ENCODE data around the gene FAM216B.

The FAM216B gene

DNA sequence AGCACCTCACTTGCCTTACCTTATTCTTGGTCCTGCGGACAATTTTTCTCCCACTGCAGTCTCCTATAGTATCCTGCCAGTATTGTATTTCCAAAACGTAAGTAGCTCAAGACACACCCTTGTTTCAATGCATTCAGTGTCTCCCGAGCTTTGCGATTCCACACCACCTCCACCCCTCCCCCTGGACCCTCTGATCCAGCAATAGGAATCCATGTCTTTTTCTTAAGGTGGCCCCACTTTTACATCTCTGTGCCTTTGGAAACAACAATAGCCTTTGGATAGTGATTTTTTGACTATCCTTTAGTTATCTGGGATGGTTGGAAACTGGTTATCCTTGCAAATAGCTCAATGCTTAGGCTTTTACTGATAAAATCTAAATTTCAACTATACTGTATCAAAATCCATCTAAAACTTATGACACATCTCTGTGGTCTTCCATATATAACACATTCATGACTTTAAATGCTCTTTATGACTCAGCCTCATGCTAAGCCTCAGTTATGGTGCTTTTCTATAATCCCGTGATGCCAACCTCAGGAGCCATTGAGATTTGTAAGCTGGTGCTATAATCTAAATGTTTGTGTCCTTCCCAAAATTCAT, 27.1 kb downstream of the FAM216B start:
- DNase-seq (ENCODE audit: low spot score) = no peak
- Histone ChIP-seq H3K27ac (replicated peaks; ENCODE audit: low read length) (no peak overlapping the region), H2BK12ac (ENCODE audit: low read length) (no peak overlapping the region), H3K4me3 (ENCODE audit: low read length in 2 of 2) (no peak overlapping the region), H3K23ac (ENCODE audit: low read depth, low read length, poor library complexity) (no peak overlapping the region), H4K91ac (ENCODE audit: low read depth, low read length, poor library complexity) (no peak overlapping the region), H3K9ac (ENCODE audit: low read depth, low read length, poor library complexity) (no peak overlapping the region), H3K14ac (ENCODE audit: low read length) (no peak overlapping the region), H3K4ac (ENCODE audit: low read length) (no peak overlapping the region), H2AFZ (ENCODE audit: low read length) (no peak overlapping the region), H3K36me3 (replicated peaks in 1 of 2; ENCODE audit: control insufficient read depth in 2 of 2, insufficient read depth in 2 of 2, low read length in 2 of 2) (peaks cover 0 to 2% of the 10 kb centered on the region in 2 donors), H3K4me1 (ENCODE audit: control insufficient read depth in 2 of 2, insufficient read depth in 1 of 2, low read depth in 1 of 2, low read length in 2 of 2) (peaks cover 0 to 1% of the 10 kb centered on the region in 2 donors), H2BK5ac (ENCODE audit: low read length) (no peak overlapping the region), H2AK5ac (ENCODE audit: low read depth, low read length) (no peak overlapping the region), H3K27me3 (ENCODE audit: control insufficient read depth in 3 of 3, insufficient read depth in 3 of 3, low read depth in 1 of 3, low read length in 3 of 3) (no peaks in the 10 kb centered on the region), H2BK15ac (ENCODE audit: low read length) (no peak overlapping the region), H3K4me2 (ENCODE audit: insufficient read depth, low read length, poor library complexity, severe bottlenecking) (no peak overlapping the region), H4K8ac (ENCODE audit: low read depth, low read length) (no peak overlapping the region), H3K9me3 (replicated peaks in 1 of 2; ENCODE audit: control insufficient read depth in 2 of 2, insufficient read depth in 1 of 2, low read depth in 1 of 2, low read length in 2 of 2) (no peaks in the 10 kb centered on the region), H3K18ac (ENCODE audit: low read length) (no peak overlapping the region), H3K79me1 (ENCODE audit: low read depth, low read length) (no peaks in the 10 kb centered on the region), H2BK120ac (ENCODE audit: low read depth, low read length) (no peak overlapping the region)
- WGBS, 2 donors (ENCODE audit: extremely low coverage in 2 of 2, insufficient read length in 2 of 2, insufficient replicate concordance in 1 of 2) = no CpG with 5 or more reads among the region's 5 CpGs

DNA sequence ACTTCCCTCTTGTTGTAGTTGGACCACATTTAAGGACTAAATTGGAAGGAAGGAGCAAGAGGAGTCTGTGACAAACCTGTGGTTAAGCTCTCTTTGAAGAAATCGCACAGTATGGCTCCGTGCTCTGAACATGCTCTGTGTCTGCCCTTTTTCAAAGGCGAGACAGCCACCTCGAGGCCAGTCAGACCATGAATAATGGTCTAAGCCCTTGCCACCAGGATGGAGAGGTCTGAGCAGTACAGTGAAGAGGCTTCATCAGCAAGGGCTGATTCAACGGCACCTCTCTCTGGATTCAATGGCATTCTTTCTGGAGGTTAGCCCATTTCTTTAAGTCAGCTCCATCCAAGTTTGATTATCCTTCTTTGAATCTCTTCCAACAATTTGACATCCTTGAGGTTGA, 30.9 kb downstream of the FAM216B start:
- no peak overlapping the region for H4K8ac ChIP-seq (ENCODE audit: low read depth, low read length)
- H3K27me3 ChIP-seq (ENCODE audit: control insufficient read depth in 3 of 3, insufficient read depth in 3 of 3, low read depth in 1 of 3, low read length in 3 of 3) = no peaks in the 10 kb centered on the region
- H2AK5ac ChIP-seq (ENCODE audit: low read depth, low read length) = no peak overlapping the region
- H3K23ac ChIP-seq (ENCODE audit: low read depth, low read length, poor library complexity) = no peak overlapping the region
- no peak overlapping the region for H2BK15ac ChIP-seq (ENCODE audit: low read length)
- H3K9ac ChIP-seq (ENCODE audit: low read depth, low read length, poor library complexity) = no peak overlapping the region
- peaks cover 0 to 2% of the 10 kb centered on the region in 2 donors for H3K36me3 ChIP-seq (replicated peaks in 1 of 2; ENCODE audit: control insufficient read depth in 2 of 2, insufficient read depth in 2 of 2, low read length in 2 of 2)
- H3K9me3 ChIP-seq (replicated peaks in 1 of 2; ENCODE audit: control insufficient read depth in 2 of 2, insufficient read depth in 1 of 2, low read depth in 1 of 2, low read length in 2 of 2) = no peaks in the 10 kb centered on the region
- H4K91ac ChIP-seq (ENCODE audit: low read depth, low read length, poor library complexity) = no peak overlapping the region
- no peak overlapping the region for H2BK5ac ChIP-seq (ENCODE audit: low read length)
- H3K79me1 ChIP-seq (ENCODE audit: low read depth, low read length) = no peaks in the 10 kb centered on the region
- H3K4ac ChIP-seq (ENCODE audit: low read length) = no peak overlapping the region
- WGBS, 2 donors (ENCODE audit: extremely low coverage in 2 of 2, insufficient read length in 2 of 2, insufficient replicate concordance in 1 of 2) = no CpG with 5 or more reads among the region's 5 CpGs
- H3K14ac ChIP-seq (ENCODE audit: low read length) = no peak overlapping the region
- no peak overlapping the region for H2AFZ ChIP-seq (ENCODE audit: low read length)
- no peaks in the 10 kb centered on the region for H3K4me1 ChIP-seq (ENCODE audit: control insufficient read depth in 2 of 2, insufficient read depth in 1 of 2, low read depth in 1 of 2, low read length in 2 of 2)
- no peak overlapping the region for H2BK12ac ChIP-seq (ENCODE audit: low read length)
- no peak for DNase-seq (ENCODE audit: low spot score)
- no peak overlapping the region for H2BK120ac ChIP-seq (ENCODE audit: low read depth, low read length)
- H3K4me2 ChIP-seq (ENCODE audit: insufficient read depth, low read length, poor library complexity, severe bottlenecking) = no peak overlapping the region
- no peak overlapping the region for H3K27ac ChIP-seq (replicated peaks; ENCODE audit: low read length)
- H3K4me3 ChIP-seq (ENCODE audit: low read length in 2 of 2) = no peak overlapping the region
- H3K18ac ChIP-seq (ENCODE audit: low read length) = no peak overlapping the region

- Histone ChIP-seq H3K23ac (ENCODE audit: low read depth, low read length, poor library complexity) (no peak overlapping the region), H4K8ac (ENCODE audit: low read depth, low read length) (no peak overlapping the region), H3K9ac (ENCODE audit: low read depth, low read length, poor library complexity) (no peak overlapping the region), H3K9me3 (replicated peaks in 1 of 2; ENCODE audit: control insufficient read depth in 2 of 2, insufficient read depth in 1 of 2, low read depth in 1 of 2, low read length in 2 of 2) (no peaks in the 10 kb centered on the region), H3K4me3 (ENCODE audit: low read length in 2 of 2) (no peak overlapping the region), H3K4me1 (ENCODE audit: control insufficient read depth in 2 of 2, insufficient read depth in 1 of 2, low read depth in 1 of 2, low read length in 2 of 2) (no peaks in the 10 kb centered on the region), H3K79me1 (ENCODE audit: low read depth, low read length) (no peaks in the 10 kb centered on the region), H4K91ac (ENCODE audit: low read depth, low read length, poor library complexity) (no peak overlapping the region), H2AK5ac (ENCODE audit: low read depth, low read length) (no peak overlapping the region), H3K27me3 (ENCODE audit: control insufficient read depth in 3 of 3, insufficient read depth in 3 of 3, low read depth in 1 of 3, low read length in 3 of 3) (no peaks in the 10 kb centered on the region), H3K27ac (replicated peaks; ENCODE audit: low read length) (no peak overlapping the region), H3K4ac (ENCODE audit: low read length) (no peak overlapping the region), H3K4me2 (ENCODE audit: insufficient read depth, low read length, poor library complexity, severe bottlenecking) (no peak overlapping the region), H2BK120ac (ENCODE audit: low read depth, low read length) (no peak overlapping the region), H2BK5ac (ENCODE audit: low read length) (no peak overlapping the region), H2BK15ac (ENCODE audit: low read length) (no peak overlapping the region), H3K14ac (ENCODE audit: low read length) (no peak overlapping the region), H3K18ac (ENCODE audit: low read length) (no peak overlapping the region), H3K36me3 (replicated peaks in 1 of 2; ENCODE audit: control insufficient read depth in 2 of 2, insufficient read depth in 2 of 2, low read length in 2 of 2) (no peaks in the 10 kb centered on the region), H2BK12ac (ENCODE audit: low read length) (no peak overlapping the region), H2AFZ (ENCODE audit: low read length) (no peak overlapping the region)
- no peak for DNase-seq (ENCODE audit: low spot score)
Measured at GRCh38 chr13:42814868-42815267, 33.5 kb downstream of the FAM216B start.

GRCh38 chr13:42815681-42816080, 34.3 kb downstream of the FAM216B start:
- no CpG with 5 or more reads among the region's 3 CpGs for WGBS, 2 donors (ENCODE audit: extremely low coverage in 2 of 2, insufficient read length in 2 of 2, insufficient replicate concordance in 1 of 2)
- Histone ChIP-seq H2BK5ac (ENCODE audit: low read length) (no peak overlapping the region), H2BK12ac (ENCODE audit: low read length) (no peak overlapping the region), H2AK5ac (ENCODE audit: low read depth, low read length) (no peak overlapping the region), H3K4me3 (ENCODE audit: low read length in 2 of 2) (no peak overlapping the region), H3K27me3 (ENCODE audit: control insufficient read depth in 3 of 3, insufficient read depth in 3 of 3, low read depth in 1 of 3, low read length in 3 of 3) (no peaks in the 10 kb centered on the region), H3K4ac (ENCODE audit: low read length) (no peak overlapping the region), H4K91ac (ENCODE audit: low read depth, low read length, poor library complexity) (no peak overlapping the region), H3K23ac (ENCODE audit: low read depth, low read length, poor library complexity) (no peak overlapping the region), H3K14ac (ENCODE audit: low read length) (no peak overlapping the region), H3K9ac (ENCODE audit: low read depth, low read length, poor library complexity) (no peak overlapping the region), H3K9me3 (replicated peaks in 1 of 2; ENCODE audit: control insufficient read depth in 2 of 2, insufficient read depth in 1 of 2, low read depth in 1 of 2, low read length in 2 of 2) (no peaks in the 10 kb centered on the region), H2BK120ac (ENCODE audit: low read depth, low read length) (no peak overlapping the region), H3K18ac (ENCODE audit: low read length) (no peak overlapping the region), H3K27ac (replicated peaks; ENCODE audit: low read length) (no peak overlapping the region), H3K36me3 (replicated peaks in 1 of 2; ENCODE audit: control insufficient read depth in 2 of 2, insufficient read depth in 2 of 2, low read length in 2 of 2) (no peaks in the 10 kb centered on the region), H2BK15ac (ENCODE audit: low read length) (no peak overlapping the region), H3K79me1 (ENCODE audit: low read depth, low read length) (no peaks in the 10 kb centered on the region), H4K8ac (ENCODE audit: low read depth, low read length) (no peak overlapping the region), H3K4me2 (ENCODE audit: insufficient read depth, low read length, poor library complexity, severe bottlenecking) (no peak overlapping the region), H3K4me1 (ENCODE audit: control insufficient read depth in 2 of 2, insufficient read depth in 1 of 2, low read depth in 1 of 2, low read length in 2 of 2) (no peaks in the 10 kb centered on the region), H2AFZ (ENCODE audit: low read length) (no peak overlapping the region)
- DNase-seq (ENCODE audit: low spot score) = no peak

All from neuronal stem cell (in vitro differentiated cells).